ENCODE data around the gene NUDT5.

NUDT5 gene

GRCh38 chr10:12195603-12196506 lies at the start of gene NUDT5, which contains the start of gene CDC123:
TSS of gene NUDT5 (minus strand) at chr10:12195891. CDS start at chr10:12186291, 9,600 bp downstream.
TSS of gene CDC123 (plus strand) at chr10:12196188. CDS start at chr10:12196246, 58 bp downstream.
- TF ChIP-seq, protein P1, sequence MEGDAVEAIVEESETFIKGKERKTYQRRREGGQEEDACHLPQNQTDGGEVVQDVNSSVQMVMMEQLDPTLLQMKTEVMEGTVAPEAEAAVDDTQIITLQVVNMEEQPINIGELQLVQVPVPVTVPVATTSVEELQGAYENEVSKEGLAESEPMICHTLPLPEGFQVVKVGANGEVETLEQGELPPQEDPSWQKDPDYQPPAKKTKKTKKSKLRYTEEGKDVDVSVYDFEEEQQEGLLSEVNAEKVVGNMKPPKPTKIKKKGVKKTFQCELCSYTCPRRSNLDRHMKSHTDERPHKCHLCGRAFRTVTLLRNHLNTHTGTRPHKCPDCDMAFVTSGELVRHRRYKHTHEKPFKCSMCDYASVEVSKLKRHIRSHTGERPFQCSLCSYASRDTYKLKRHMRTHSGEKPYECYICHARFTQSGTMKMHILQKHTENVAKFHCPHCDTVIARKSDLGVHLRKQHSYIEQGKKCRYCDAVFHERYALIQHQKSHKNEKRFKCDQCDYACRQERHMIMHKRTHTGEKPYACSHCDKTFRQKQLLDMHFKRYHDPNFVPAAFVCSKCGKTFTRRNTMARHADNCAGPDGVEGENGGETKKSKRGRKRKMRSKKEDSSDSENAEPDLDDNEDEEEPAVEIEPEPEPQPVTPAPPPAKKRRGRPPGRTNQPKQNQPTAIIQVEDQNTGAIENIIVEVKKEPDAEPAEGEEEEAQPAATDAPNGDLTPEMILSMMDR (conservative IDR thresholded peaks at IDR 0.05): no peak
- peak; percentile 71 for TF ChIP-seq ZFX (IDR thresholded peaks at IDR 0.05)
- H3K27ac ChIP-seq: peak within 1 kb of the TSS; percentile 85

DNA sequence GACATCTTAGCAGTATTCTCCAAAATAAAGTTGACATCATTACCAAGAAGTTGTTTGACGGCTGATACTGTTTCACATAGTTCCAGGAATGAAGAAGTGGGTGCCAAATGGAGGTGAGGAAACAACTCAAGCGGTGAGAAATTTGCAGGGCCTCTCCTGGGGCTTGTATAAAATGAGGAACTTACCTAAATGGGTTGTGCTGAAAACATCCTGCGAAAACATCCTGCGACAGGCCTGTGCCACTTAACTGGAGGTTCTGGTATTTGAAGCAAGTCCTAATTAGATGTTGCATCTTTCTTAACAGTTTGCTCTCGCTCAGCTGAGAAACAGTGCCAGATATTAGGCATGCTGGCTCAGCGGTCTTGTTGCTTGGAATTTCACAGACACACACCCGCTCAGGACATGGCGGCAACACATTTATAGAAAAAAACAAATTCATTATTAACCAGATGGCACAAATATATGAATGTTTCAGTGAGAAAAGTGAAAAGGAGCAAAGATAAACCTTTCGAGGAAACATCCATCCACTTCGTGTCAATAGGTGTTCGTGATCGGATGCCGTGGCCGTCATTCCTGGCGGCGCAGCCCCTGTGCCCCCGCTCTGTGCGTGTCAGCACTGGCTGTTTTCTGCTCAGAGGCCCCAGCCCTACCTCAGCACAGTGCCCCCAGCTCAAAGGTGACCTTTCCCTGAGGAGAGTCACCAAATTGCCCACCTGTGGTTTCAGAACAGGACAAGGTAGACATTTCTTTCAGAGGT lies 48.4 kb upstream of the NUDT5 start:
- H3K27ac ChIP-seq: no peak overlapping the region
- TF ChIP-seq, protein P1 (conservative IDR thresholded peaks at IDR 0.05): no peak
- TF ChIP-seq ZFX (IDR thresholded peaks at IDR 0.05): no peak

- no peak for TF ChIP-seq ZFX (IDR thresholded peaks at IDR 0.05)
- TF ChIP-seq, protein P1 (conservative IDR thresholded peaks at IDR 0.05): no peak
- no peak overlapping the region for H3K27ac ChIP-seq
Observed at GRCh38 chr10:12241810-12242529, 46.3 kb upstream of the NUDT5 start.

DNA sequence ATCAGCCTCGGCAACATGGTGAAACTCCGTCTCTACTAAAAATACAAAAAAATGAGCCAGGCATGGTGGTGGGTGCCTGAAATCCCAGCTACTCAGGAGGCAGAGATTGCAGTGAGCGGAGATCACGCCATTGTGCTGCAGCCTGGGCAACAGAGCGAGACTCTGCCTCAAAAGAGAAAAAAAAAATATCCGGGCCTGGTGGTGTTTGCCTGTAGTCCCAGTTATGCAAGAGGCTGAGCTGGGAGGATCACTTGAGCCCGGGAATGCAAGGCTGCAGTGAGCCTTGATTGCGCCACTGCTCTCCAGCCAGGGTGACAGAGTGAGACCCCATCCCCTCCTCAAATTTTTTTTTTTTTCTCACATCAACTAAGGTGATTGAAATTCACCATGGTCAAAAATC lies 43.1 kb upstream of the NUDT5 start:
- TF ChIP-seq ZFX (IDR thresholded peaks at IDR 0.05): no peak
- TF ChIP-seq, protein P1 (conservative IDR thresholded peaks at IDR 0.05): no peak

GRCh38 chr10:12237265-12238220 lies 41.9 kb upstream of the NUDT5 start:
- H3K27ac ChIP-seq: no peak overlapping the region
- no peak for TF ChIP-seq ZFX (IDR thresholded peaks at IDR 0.05)

More for the DNA sequence above, 43.1 kb upstream of the NUDT5 start:
- H3K27ac ChIP-seq: no peak overlapping the region

DNA sequence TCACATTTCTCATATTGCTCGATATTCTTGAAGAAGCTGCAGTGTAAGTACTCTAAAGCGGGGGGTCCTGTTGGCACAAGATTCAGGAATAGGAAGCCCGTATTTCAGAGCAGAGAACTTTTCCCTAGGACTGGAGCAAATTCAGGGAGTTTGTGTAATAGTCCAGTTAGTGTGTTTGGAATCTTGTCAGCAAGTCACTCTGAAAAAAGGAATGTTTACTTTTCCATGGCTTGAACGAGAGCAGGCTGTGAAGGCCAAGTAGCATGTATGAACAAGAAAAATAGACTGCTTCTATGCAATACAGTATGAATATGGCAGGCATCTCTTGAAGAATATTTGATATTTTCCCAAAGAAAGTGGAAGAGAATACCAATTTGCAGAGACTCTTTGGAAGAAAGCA lies 40.1 kb upstream of the NUDT5 start:
- no peak for TF ChIP-seq ZFX (IDR thresholded peaks at IDR 0.05)
- TF ChIP-seq, protein P1 (conservative IDR thresholded peaks at IDR 0.05): no peak
- no peak overlapping the region for H3K27ac ChIP-seq

Measured in C4-2B (cell line).